Activated CD8-positive, alpha-beta memory T cell treated with anti-CD3 and anti-CD28 coated beads for 4 hours (primary cell): ENCODE results near the gene MPZL1.

ENCODE experiments used
- DNase-seq, 2 donors: peaks; one replicate each; pipeline ENCODE4 v3.0.0-alpha.2; 2020; ENCODE audit warnings: low read depth in 2 of 2

MPZL1 gene

GRCh38 chr1:167750641-167751040 lies 28.9 kb downstream of the MPZL1 start:
- DNase-seq = no peak

- no peak for DNase-seq
Observed at GRCh38 chr1:167751676-167752075, 29.9 kb downstream of the MPZL1 start.

DNA sequence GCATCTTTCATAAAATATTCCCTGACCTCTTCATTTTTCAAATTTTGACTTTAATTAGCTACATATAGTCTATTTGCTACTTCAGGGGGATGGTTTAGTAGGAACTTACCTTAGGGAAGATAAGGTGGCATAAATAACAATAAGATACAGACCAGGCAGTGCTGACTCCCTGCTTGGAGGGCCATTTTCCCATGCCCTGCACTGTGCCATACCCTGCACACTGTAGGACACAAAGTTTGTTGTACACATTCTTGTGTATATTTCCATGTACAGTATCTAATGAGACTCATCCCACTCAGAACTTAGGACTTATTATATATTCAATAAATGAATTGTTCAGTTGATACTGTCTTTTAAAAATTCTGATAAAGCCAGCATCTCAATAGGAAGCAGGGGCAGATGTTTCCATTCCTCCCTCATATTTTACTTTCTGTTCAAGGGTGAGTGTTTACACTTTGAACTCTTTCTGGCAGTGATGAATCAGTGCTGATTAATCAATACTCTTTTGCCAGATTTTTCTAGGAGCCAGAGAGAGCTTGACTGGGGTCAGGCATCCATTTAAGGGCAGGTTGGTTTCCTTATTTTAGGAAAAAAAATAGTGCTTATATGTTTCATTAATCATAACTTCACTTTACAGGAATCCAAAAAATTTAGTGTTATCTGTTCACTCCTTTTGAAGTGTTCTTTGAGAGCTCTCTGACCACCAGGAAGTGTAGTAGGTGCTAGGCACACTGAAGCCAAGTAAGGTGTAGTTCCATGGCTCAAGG lies 30.6 kb downstream of the MPZL1 start:
- no peak for DNase-seq

- DNase-seq = no peak
Observed at GRCh38 chr1:167755654-167756053, 33.9 kb downstream of the MPZL1 start.

DNA sequence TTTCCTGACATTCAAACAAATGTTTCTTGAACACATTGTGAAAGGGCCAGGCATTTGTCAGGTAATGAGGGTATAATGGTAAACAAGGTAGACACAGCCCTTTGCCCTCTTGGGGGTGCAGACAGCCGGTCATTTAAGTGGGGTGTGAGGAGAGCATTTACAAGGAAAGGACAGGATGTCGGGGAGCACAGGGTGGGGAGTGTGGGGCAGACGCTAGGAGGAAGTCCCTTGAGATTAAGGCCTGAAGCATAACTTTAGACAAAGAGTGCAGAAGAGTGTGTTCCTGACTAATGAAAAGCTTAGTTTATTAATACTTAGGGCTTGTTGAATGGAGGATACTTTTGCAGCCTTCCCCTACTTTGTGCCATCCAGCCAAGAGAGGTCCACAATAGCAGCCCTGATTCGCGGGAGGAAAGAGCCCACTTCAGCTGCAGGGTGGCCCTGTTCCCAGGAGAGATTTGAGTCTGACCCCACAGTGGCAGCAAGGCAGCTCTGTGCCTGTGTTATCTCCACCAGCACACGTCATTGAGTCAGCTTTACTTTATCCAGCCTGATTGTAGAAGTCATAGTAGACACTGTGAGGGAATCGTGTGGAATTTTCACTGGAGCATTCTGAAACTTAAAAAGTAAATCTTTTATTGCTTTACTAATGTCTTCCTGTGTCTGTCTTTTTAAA lies 35.1 kb downstream of the MPZL1 start:
- no peak for DNase-seq

DNA sequence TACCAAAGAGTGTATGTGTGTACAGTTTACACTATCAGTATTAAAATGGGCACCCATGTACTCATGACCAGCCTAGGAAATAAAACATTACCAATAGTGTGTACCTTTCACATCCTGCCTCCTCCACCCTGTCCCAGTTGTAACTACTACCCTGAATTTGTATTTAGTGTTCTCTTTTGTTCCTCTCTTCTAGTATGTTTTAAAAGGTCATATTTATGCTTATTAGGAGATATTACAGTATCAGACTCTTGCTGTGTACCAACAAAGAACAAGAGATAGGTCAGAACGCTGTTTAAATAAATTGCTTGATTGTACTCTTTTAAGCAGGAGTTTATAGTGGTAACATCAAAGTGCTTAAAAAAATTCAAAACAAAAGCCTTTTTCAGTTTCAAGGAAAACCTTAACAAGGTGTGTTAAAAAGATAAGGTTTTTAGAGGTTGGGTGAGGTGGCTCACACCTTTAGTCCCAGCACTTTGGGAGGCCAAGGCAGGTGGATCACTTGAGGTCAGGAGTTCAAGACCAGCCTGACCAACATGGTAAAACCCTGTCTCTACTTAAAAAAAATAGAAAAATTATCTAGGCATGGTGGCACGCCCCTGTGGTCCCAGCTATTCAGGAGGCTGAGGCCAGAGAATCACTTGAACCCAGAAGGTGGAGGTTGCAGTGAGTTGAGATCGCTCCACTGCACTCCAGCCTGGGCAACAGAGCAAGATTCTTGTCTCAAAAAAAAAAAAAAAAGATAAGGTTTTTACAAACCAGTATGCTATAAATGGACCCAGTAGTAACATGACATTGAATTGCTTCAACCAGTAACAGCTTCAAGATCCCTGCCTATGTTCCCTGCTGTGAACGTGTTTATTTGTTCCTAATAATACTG lies 35.9 kb downstream of the MPZL1 start:
- DNase-seq = no peak

- DNase-seq = no peak
Observed at GRCh38 chr1:167761400-167761799, 39.6 kb downstream of the MPZL1 start.

GRCh38 chr1:167762061-167762746 lies 40.4 kb downstream of the MPZL1 start:
- no peak for DNase-seq

GRCh38 chr1:167763525-167764220 lies 41.9 kb downstream of the MPZL1 start:
- DNase-seq = no peak

GRCh38 chr1:167764458-167765330 lies 42.9 kb downstream of the MPZL1 start:
- DNase-seq = no peak

DNA sequence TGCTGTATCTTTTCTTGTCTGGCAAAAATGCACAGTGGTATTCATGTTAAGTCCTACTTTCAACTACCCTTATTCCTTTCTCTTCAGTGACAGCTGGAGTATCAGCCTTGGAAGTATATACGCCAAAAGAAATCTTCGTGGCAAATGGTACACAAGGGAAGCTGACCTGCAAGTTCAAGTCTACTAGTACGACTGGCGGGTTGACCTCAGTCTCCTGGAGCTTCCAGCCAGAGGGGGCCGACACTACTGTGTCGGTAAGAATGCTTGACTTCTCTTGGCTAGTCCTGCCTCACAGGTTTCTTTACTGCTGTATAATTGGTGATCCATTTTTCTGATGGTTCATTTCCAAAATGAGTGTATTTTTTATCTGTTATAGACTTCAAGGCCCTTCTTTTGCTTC lies 43.7 kb downstream of the MPZL1 start:
- no peak for DNase-seq

GRCh38 chr1:167766538-167766937 lies 44.8 kb downstream of the MPZL1 start:
- DNase-seq = no peak

GRCh38 chr1:167767761-167768160 lies 46.0 kb downstream of the MPZL1 start:
- DNase-seq = no peak

- no peak for DNase-seq
Observed at GRCh38 chr1:167770127-167770526, 48.3 kb downstream of the MPZL1 start.

GRCh38 chr1:167772436-167772835 lies 50.7 kb downstream of the MPZL1 start:
- DNase-seq = no peak

DNA sequence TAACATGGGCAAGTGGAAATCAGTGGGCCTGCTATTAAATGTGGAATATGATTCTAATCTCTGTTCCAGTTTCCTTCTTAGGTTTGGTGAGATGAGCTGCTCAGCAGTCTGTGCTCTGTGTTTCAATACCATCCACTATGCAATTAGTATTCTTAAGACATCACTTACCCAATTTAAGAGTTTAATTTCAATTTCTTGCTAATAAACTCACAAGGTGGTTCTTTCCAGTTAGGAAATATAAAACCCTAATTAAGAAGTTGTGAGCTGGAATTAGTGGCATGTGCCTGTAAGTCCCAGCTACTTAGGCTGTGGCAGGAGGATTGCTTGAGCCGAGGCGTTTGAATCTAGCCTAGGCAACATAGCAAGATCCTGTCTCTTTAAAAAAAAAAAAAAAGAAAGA lies 51.7 kb downstream of the MPZL1 start:
- no peak for DNase-seq

DNA sequence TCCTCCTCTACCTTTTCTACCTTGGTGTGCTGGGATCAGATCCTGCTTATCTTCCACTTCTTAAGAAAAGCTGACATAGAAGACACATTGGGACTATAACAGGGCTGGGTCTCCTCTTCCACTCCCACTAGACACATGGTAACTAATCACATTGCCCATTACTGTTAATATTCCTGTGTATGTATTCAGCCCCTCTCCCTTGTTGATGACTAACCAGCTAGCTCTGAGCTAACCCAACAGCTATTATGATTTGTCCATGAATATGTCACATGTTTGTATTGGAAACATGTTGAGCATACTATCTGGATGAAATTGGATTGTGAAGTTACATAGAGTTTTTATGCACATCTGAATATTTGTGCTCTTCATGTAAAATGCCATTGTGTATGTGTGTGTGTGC lies 52.9 kb downstream of the MPZL1 start:
- no peak for DNase-seq

GRCh38 chr1:167775178-167775577 lies 53.4 kb downstream of the MPZL1 start:
- no peak for DNase-seq

DNA sequence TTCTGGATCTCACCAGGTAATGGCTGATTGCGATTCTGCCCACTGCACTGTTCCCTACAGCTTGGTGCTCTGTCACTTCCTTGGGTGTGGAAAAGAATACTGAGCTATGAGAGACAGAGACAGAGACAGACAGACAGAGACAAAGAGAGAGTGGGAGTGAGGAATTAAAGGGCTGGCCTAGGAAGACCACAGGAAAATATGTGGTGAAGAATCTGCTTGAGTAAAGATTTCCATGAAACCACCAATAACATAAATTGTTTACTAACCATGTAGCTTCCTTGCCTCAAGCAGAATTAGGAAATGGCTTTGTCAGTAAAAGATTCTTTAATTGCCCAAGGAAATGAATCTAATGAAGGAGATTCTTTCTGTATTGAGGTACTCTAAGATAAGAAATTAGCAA lies 54.4 kb downstream of the MPZL1 start:
- DNase-seq = no peak

DNA sequence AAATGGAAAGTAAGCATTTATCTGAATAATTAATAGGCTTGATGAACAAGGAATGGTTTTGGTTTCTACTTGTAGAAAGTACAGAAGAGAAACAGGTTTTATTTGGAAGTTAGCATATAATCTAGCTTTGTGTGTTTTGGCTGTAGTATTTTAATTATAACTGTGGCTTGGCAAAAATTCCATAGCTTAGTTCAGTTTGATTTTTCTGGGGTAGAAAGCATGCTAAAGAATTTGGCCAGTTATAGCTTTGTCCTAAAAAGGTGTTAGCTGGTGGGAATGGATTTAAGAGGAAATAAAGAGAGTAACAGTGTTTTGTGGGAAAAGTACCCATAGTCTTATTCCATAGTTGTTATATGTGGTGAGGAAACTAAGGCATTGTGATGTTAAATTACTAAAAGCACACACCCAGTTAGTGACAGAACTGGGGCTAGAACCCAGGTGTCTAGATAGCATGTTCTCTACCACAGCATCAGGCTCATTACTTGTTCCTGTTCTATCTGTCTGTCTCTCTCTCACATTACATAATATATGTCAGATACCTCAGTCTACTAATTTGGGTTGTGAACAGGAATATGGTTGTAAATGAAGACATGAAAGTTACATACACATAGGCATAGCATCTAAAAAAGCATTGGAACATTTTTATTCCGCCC lies 55.0 kb downstream of the MPZL1 start:
- DNase-seq = no peak
